ENCODE data around the gene HTRA1. TPM values are rescaled to one million over a fixed set of nuclear protein-coding genes. Genes with fewer than 3 reads are reported as not detected.

The HTRA1 gene
- total RNA-seq, 1 experiment from 2014 or later = 0.39 TPM

DNA sequence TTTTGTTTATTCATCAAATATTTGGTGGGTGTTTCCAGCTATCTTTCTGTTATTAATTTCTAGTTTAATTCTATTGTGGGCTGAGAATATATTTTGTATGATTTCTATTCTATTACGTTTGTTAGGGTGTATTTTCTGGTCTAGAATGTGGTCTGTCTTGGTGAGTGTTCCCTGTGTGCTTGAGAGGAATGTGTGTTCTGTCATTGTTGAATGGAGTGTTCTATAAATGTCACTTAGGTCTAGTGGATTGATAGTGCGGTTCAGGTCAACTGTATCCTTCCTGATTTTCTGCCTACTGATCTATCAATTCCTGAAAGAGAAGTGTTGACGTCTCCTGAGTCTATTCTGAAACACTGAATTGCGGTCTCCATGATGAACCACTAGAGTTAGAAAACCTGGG, 8.5 kb downstream of the HTRA1 start:
- Histone ChIP-seq H3K27ac (ENCODE audit: low read depth, low read length) (no peak overlapping the region), H3K9me2 (ENCODE audit: insufficient read depth) (no peaks in the 10 kb centered on the region), H3K36me3 (ENCODE audit: control insufficient read depth in 1 of 2, insufficient read depth in 2 of 2, low read length in 2 of 2) (no peaks in the 10 kb centered on the region), H3K79me2 (ENCODE audit: insufficient read depth, low read length) (no peaks in the 10 kb centered on the region), H3K4me3 (replicated peaks in 1 of 2; ENCODE audit: low read depth in 1 of 2, low read length in 2 of 2) (no peak overlapping the region), H3K9ac (ENCODE audit: low read length) (no peak overlapping the region), H3K4me2 (ENCODE audit: low read length) (no peak overlapping the region), H3K27me3 (ENCODE audit: insufficient read depth, low read length) (peaks cover 15% of the 10 kb centered on the region; the same call in 1 of the 2 replicates), H2AFZ (ENCODE audit: low read depth, low read length, poor library complexity, severe bottlenecking) (no peak overlapping the region), H3K9me3 (ENCODE audit: control insufficient read depth in 1 of 2, insufficient read depth in 1 of 2, low read depth in 1 of 2, low read length in 2 of 2) (no peaks in the 10 kb centered on the region), H3K4me1 (ENCODE audit: control insufficient read depth in 1 of 2, insufficient read depth in 2 of 2, low read length in 2 of 2) (peaks cover 7 to 13% of the 10 kb centered on the region in 2 experiments; a peak in 3 of 4 replicates), H4K20me1 (ENCODE audit: insufficient read depth) (no peaks in the 10 kb centered on the region)
- POLR2A ChIA-PET = no interaction called here
- TF ChIP-seq POLR2A (IDR thresholded peaks at IDR 0.05; ENCODE audit: borderline replicate concordance, extremely low read depth, insufficient read depth, insufficient read length) (no peak), ELF1 (IDR thresholded peaks at IDR 0.05; ENCODE audit: borderline replicate concordance, low read depth) (no peak), SRF (IDR thresholded peaks at IDR 0.05; ENCODE audit: low read depth) (peak; percentile 28; the same call in 1 of the 2 replicates), EZH2phosphoT487 (IDR thresholded peaks at IDR 0.05; ENCODE audit: borderline replicate concordance) (no peak), SP1 (IDR thresholded peaks at IDR 0.05; ENCODE audit: low read depth) (no peak), CBX3 (IDR thresholded peaks at IDR 0.05; ENCODE audit: low read depth) (no peak), EGR1 (IDR thresholded peaks at IDR 0.05; ENCODE audit: low read depth) (no peak), SIN3A (IDR thresholded peaks at IDR 0.05; ENCODE audit: low read depth) (no peak), ZNF274 (IDR thresholded peaks at IDR 0.05; ENCODE audit: low read depth, low read length) (no peak)
- no TSS peak for BruUV-seq (replicated peaks)
- CTCF ChIA-PET = interaction anchor here (2.0 to 2.9 kb wide), 2 partner anchors 96 to 171 kb away, joined by 5 to 7 read pairs; no protein-coding TSS in a partner anchor
- RAD21 ChIA-PET (ENCODE audit: low non-redundant PET in 1 of 2, low total read pairs in 2 of 2, uncharacterized antibody in 2 of 2, unreplicated experiment in 2 of 2) = interaction anchor here in 1 of 2 experiments (1.1 kb wide), 1 partner anchor 96 kb away, joined by 3 read pairs; no protein-coding TSS in a partner anchor
- ATAC-seq (no peak), DNase-seq (ENCODE audit: low read depth, low spot score) (no peak)
- intact Hi-C loops (cut with micrococcal nuclease) = no loop called here

DNA sequence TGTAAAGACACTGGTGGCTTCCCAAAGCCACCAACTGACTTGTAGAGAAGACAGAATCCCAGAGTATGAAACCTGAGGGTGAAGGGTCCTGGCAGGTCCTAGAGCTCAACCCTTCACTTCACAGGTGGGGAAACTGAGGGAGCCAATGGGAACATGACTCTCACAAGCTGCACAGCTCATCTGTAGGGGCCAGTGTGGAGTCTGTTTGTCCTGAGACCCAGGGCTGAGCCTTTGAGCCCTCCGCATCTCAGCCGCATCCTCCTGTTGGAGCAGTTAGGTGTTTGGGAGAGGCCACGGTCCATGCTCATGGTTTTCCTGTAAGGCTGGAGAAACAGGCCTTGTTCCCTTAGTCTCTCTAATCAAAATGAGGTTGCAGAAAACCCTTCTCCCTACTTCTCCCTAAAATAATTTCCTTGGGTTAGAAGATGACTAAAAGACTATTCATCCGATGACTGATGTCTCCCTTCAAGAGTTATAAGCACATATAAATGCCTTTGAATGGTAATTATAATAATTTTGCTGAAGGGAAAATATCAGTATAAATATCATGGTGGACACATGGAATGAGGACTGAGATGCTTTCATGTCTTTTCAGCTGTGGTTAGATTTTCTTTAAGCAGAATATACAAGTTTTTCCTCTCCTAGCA, 10.3 kb downstream of the HTRA1 start:
- no peaks in the 10 kb centered on the region for H3K36me3 ChIP-seq (ENCODE audit: control insufficient read depth in 1 of 2, insufficient read depth in 2 of 2, low read length in 2 of 2)
- H2AFZ ChIP-seq (ENCODE audit: low read depth, low read length, poor library complexity, severe bottlenecking) = no peak overlapping the region
- H3K9ac ChIP-seq (ENCODE audit: low read length) = no peak overlapping the region
- ATAC-seq (no peak), DNase-seq (ENCODE audit: low read depth, low spot score) (no peak)
- H3K27ac ChIP-seq (ENCODE audit: low read depth, low read length) = no peak overlapping the region
- POLR2A ChIA-PET = no interaction called here
- H4K20me1 ChIP-seq (ENCODE audit: insufficient read depth) = no peaks in the 10 kb centered on the region
- H3K27me3 ChIP-seq (ENCODE audit: insufficient read depth, low read length) = peaks cover 6% of the 10 kb centered on the region; the same call in 1 of the 2 replicates
- no peak overlapping the region for H3K4me3 ChIP-seq (replicated peaks in 1 of 2; ENCODE audit: low read depth in 1 of 2, low read length in 2 of 2)
- no peaks in the 10 kb centered on the region for H3K9me3 ChIP-seq (ENCODE audit: control insufficient read depth in 1 of 2, insufficient read depth in 1 of 2, low read depth in 1 of 2, low read length in 2 of 2)
- intact Hi-C loops (cut with micrococcal nuclease) = no loop called here
- no peak overlapping the region for H3K4me2 ChIP-seq (ENCODE audit: low read length)
- peaks cover 7 to 13% of the 10 kb centered on the region in 2 experiments; a peak in 3 of 4 replicates for H3K4me1 ChIP-seq (ENCODE audit: control insufficient read depth in 1 of 2, insufficient read depth in 2 of 2, low read length in 2 of 2)
- CTCF ChIA-PET = interaction anchor here (0.6 kb wide), 1 partner anchor 184 kb away, joined by 3 read pairs; no protein-coding TSS in a partner anchor
- RAD21 ChIA-PET (ENCODE audit: low non-redundant PET in 1 of 2, low total read pairs in 2 of 2, uncharacterized antibody in 2 of 2, unreplicated experiment in 2 of 2) = no interaction called here
- no TSS peak for BruUV-seq (replicated peaks)
- TF ChIP-seq ELF1 (IDR thresholded peaks at IDR 0.05; ENCODE audit: borderline replicate concordance, low read depth) = no peak
- TF ChIP-seq SRF (IDR thresholded peaks at IDR 0.05; ENCODE audit: low read depth) = no peak
- no peak for TF ChIP-seq RAD21 (IDR thresholded peaks at IDR 0.05; ENCODE audit: low read depth)
- TF ChIP-seq, protein P1, sequence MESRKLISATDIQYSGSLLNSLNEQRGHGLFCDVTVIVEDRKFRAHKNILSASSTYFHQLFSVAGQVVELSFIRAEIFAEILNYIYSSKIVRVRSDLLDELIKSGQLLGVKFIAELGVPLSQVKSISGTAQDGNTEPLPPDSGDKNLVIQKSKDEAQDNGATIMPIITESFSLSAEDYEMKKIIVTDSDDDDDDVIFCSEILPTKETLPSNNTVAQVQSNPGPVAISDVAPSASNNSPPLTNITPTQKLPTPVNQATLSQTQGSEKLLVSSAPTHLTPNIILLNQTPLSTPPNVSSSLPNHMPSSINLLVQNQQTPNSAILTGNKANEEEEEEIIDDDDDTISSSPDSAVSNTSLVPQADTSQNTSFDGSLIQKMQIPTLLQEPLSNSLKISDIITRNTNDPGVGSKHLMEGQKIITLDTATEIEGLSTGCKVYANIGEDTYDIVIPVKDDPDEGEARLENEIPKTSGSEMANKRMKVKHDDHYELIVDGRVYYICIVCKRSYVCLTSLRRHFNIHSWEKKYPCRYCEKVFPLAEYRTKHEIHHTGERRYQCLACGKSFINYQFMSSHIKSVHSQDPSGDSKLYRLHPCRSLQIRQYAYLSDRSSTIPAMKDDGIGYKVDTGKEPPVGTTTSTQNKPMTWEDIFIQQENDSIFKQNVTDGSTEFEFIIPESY (IDR thresholded peaks at IDR 0.05; ENCODE audit: extremely low read depth, insufficient replicate concordance, low read length) = no peak
- TF ChIP-seq, protein P2, sequence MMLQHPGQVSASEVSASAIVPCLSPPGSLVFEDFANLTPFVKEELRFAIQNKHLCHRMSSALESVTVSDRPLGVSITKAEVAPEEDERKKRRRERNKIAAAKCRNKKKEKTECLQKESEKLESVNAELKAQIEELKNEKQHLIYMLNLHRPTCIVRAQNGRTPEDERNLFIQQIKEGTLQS (IDR thresholded peaks at IDR 0.05) = no peak
- no peak for TF ChIP-seq SP1 (IDR thresholded peaks at IDR 0.05; ENCODE audit: low read depth)
- TF ChIP-seq FOSL1 (IDR thresholded peaks at IDR 0.05; ENCODE audit: low read depth) = no peak
- no peak for TF ChIP-seq CEBPB (IDR thresholded peaks at IDR 0.05; ENCODE audit: low read depth)
- no peak for TF ChIP-seq ZFX (IDR thresholded peaks at IDR 0.05)
- no peak for TF ChIP-seq EZH2 (IDR thresholded peaks at IDR 0.05)
- TF ChIP-seq, protein P3, sequence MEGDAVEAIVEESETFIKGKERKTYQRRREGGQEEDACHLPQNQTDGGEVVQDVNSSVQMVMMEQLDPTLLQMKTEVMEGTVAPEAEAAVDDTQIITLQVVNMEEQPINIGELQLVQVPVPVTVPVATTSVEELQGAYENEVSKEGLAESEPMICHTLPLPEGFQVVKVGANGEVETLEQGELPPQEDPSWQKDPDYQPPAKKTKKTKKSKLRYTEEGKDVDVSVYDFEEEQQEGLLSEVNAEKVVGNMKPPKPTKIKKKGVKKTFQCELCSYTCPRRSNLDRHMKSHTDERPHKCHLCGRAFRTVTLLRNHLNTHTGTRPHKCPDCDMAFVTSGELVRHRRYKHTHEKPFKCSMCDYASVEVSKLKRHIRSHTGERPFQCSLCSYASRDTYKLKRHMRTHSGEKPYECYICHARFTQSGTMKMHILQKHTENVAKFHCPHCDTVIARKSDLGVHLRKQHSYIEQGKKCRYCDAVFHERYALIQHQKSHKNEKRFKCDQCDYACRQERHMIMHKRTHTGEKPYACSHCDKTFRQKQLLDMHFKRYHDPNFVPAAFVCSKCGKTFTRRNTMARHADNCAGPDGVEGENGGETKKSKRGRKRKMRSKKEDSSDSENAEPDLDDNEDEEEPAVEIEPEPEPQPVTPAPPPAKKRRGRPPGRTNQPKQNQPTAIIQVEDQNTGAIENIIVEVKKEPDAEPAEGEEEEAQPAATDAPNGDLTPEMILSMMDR (IDR thresholded peaks at IDR 0.05 in 2 of 3, conservative IDR thresholded peaks at IDR 0.05 in 1 of 3; ENCODE audit: borderline replicate concordance in 1 of 3, insufficient read depth in 1 of 3, low read depth in 2 of 3, low read length in 2 of 3) = no peak
- no peak for TF ChIP-seq EZH2phosphoT487 (IDR thresholded peaks at IDR 0.05; ENCODE audit: borderline replicate concordance)
- no peak for TF ChIP-seq POLR2A (IDR thresholded peaks at IDR 0.05; ENCODE audit: borderline replicate concordance, extremely low read depth, insufficient read depth, insufficient read length)
- H3K9me2 ChIP-seq (ENCODE audit: insufficient read depth) = no peaks in the 10 kb centered on the region
- no peaks in the 10 kb centered on the region for H3K79me2 ChIP-seq (ENCODE audit: insufficient read depth, low read length)
